Psoas muscle (tissue), 8 donors: ENCODE results near the gene CDH4. TPM values are rescaled to one million over a fixed set of nuclear protein-coding genes. Genes with fewer than 3 reads are reported as not detected.

Experiments
- ATAC-seq, 4 donors: fragments of 200-7000 bp; cut with Tn5 transposase; one replicate each; pipeline ENCODE4 v1.9.1; 2020; ENCODE audit warnings: moderate library complexity in 3 of 4, mild to moderate bottlenecking in 2 of 4
- DNase-seq, 2 donors: peaks; one replicate each; pipeline ENCODE4 v3.0.0-alpha.2; 2020
- H3K27ac ChIP-seq: fragments of 200-600 bp; one replicate; pipeline ENCODE4 v1.8.0; 2022
- H3K27me3 ChIP-seq, 3 donors: fragments of 200-600 bp in 1 of 3; one replicate each; pipeline versions ENCODE4 v1.6.1 to v1.8.0; 2013 to 2022; ENCODE audit warnings: low read length in 2 of 3, mild to moderate bottlenecking in 2 of 3, moderate library complexity in 1 of 3; ENCODE audit not compliant: insufficient read depth in 3 of 3
- H3K36me3 ChIP-seq, 2 donors: fragments of 200-600 bp in 1 of 2; one replicate each; pipeline versions ENCODE4 v1.6.1 to v1.8.0; 2013 to 2022; ENCODE audit warnings: low read depth in 1 of 2, mild to moderate bottlenecking in 1 of 2, moderate library complexity in 1 of 2; ENCODE audit not compliant: insufficient read depth in 1 of 2
- H3K4me1 ChIP-seq: fragments of 200-600 bp; one replicate; pipeline ENCODE4 v1.8.0; 2022
- H3K4me3 ChIP-seq: fragments of 200-600 bp; one replicate; pipeline ENCODE4 v1.8.0; 2022; ENCODE audit warnings: mild to moderate bottlenecking
- H3K9me3 ChIP-seq: fragments of 200-600 bp; one replicate; pipeline ENCODE4 v1.8.0; 2022
- WGBS, 3 donors: extraction: QIAGEN DNeasy Blood & Tissue Kit; methylation state at CpG; one replicate each; pipeline versions ENCODE4 v1.1.6 to v1.1.7; 2013; 5-methylcytosine and 5-hydroxymethylcytosine counted together
- intact Hi-C, 2 donors: fragments of 100-400 bp; cut with DNase I; formaldehyde crosslinking; loops; one replicate each; pipeline versions ENCODE4 v1.11.0 to v1.14.2; 2022
- polyA plus RNA-seq, 3 donors: library from polyadenylated mRNA; stranded (reverse); fragments of 200-250 nt; gene quantifications; one replicate each; pipeline ENCODE4 v1.2.3, GENCODE V29; 2013
- total RNA-seq, 4 donors: library from RNA; stranded (reverse); fragmentation: NEBNext Ultra II Directional in 2 of 4; extraction: Animal tissue kit (Norgen Biotek cat#: 25700) in 2 of 4; gene quantifications; one replicate each; pipeline versions ENCODE4 v1.2.1 to v1.2.4, GENCODE V29; 2021 to 2023
- TF ChIP-seq, protein P1 (sequence below): fragments of 200-600 bp; IDR thresholded peaks from one replicate; pipeline ENCODE4 v1.8.0; 2022; ENCODE audit warnings: antibody characterized with exemption
- donor health status: healthy with polysubstance abuse.
- donor health status: DM: no; HTN: no; CAD: no; lungs with moderate emphysema.
- donor health status: Bipolar disorder and iron deficiency.
- donor health status: healthy.
- donor health status: DM: yes; HTN: yes; CAD: no.
- donor health status: DM: no; HTN: no; CAD: no.
- donor health status: DM: no; HTN: no; CAD: no.
- donor health status: DM: yes; HTN: yes; CAD: no.

CDH4 gene
- total and polyA plus RNA-seq, 7 donors: 0.26 to 1.0 (median 0.34) TPM

DNA sequence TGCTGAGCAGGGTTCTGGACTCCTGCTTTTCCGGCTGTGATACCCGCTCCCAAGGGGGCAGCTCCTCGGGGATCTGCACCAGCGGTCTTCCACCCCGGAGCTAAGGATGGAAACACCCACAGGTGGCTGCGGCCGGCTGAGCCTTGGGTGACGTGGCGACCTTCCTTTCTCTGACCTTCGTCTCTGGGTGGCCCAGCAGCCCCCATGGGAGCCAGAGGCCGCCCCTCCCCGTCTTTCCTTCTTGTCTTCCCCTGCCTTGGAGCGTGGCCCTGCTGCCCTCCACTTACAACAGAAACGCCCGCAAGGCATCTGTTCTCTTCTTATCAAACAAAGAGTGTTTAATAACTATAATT, 407.9 kb downstream of the CDH4 start:
- intact Hi-C loops: no loop called here
- H3K36me3 ChIP-seq: no peaks in the 10 kb centered on the region
- no peak overlapping the region for H3K4me3 ChIP-seq
- ATAC-seq (no peak), DNase-seq (peak in 1 of 2 donors; percentile 21)
- peaks cover 0 to 3% (median 0%) of the 10 kb centered on the region in 3 donors for H3K27me3 ChIP-seq
- WGBS, 3 donors: 55 to 69% (median 65%) methylated on average over 15 of the region's 15 CpGs
- no peak overlapping the region for H3K27ac ChIP-seq
- TF ChIP-seq, protein P1, sequence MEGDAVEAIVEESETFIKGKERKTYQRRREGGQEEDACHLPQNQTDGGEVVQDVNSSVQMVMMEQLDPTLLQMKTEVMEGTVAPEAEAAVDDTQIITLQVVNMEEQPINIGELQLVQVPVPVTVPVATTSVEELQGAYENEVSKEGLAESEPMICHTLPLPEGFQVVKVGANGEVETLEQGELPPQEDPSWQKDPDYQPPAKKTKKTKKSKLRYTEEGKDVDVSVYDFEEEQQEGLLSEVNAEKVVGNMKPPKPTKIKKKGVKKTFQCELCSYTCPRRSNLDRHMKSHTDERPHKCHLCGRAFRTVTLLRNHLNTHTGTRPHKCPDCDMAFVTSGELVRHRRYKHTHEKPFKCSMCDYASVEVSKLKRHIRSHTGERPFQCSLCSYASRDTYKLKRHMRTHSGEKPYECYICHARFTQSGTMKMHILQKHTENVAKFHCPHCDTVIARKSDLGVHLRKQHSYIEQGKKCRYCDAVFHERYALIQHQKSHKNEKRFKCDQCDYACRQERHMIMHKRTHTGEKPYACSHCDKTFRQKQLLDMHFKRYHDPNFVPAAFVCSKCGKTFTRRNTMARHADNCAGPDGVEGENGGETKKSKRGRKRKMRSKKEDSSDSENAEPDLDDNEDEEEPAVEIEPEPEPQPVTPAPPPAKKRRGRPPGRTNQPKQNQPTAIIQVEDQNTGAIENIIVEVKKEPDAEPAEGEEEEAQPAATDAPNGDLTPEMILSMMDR: no peak
- H3K4me1 ChIP-seq: no peaks in the 10 kb centered on the region
- no peaks in the 10 kb centered on the region for H3K9me3 ChIP-seq

DNA sequence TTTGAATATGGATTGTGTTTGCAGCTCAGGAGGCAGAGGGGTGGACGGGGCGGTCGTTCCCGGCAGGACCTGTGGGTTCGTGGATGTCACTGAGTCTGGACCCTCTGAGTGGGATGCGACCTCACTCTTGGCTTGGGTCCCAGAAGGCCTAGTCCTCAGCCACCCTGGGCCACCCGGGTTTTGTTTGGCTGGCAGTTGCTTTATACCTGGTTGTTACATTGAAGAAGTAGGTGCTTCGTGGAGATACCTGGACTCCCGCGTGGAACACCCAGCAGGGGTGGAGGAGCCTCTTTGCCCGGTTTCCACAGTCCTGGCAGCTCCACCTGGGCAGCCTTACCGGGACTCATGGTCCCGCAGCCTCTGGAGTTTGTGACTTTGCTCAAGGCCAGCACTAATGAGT, 408.5 kb downstream of the CDH4 start:
- peaks cover 0 to 3% (median 0%) of the 10 kb centered on the region in 3 donors for H3K27me3 ChIP-seq
- H3K9me3 ChIP-seq: no peaks in the 10 kb centered on the region
- TF ChIP-seq, protein P1: no peak
- 77 to 87% (median 81%) methylated on average over 13 of the region's 13 CpGs for WGBS, 3 donors
- H3K4me1 ChIP-seq: no peaks in the 10 kb centered on the region
- no peak overlapping the region for H3K4me3 ChIP-seq
- ATAC-seq (no peak), DNase-seq (no peak)
- no peaks in the 10 kb centered on the region for H3K36me3 ChIP-seq
- H3K27ac ChIP-seq: no peak overlapping the region
- intact Hi-C loops: no loop called here

DNA sequence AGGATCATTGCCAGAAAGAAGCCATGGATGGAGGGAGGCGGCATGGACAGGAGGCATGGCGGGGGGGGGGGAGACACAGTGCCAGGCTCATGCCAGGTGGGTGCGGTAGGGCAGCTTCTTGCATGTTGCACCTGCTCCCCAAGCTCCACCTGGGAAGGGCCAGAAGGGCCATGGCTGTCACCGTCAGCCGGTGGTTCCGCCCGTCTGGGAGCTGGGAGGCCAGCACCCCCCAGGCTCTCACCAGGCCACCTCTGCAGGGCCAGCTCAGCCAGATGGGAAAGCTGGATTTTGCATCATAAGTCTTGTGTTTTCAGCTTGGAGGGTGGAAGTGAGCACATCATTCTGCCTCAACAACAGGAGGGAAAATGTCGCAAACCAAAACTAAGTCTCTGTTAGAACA, 409.0 kb downstream of the CDH4 start:
- DNase-seq (no peak), ATAC-seq (no peak)
- H3K4me1 ChIP-seq: no peaks in the 10 kb centered on the region
- TF ChIP-seq, protein P1: no peak
- H3K36me3 ChIP-seq: no peaks in the 10 kb centered on the region
- peaks cover 0 to 3% (median 0%) of the 10 kb centered on the region in 3 donors for H3K27me3 ChIP-seq
- 89 to 90% (median 90%) methylated on average over 7 to 8 of the region's 8 CpGs for WGBS, 3 donors
- H3K27ac ChIP-seq: no peak overlapping the region
- no peak overlapping the region for H3K4me3 ChIP-seq
- no peaks in the 10 kb centered on the region for H3K9me3 ChIP-seq
- intact Hi-C loops: no loop called here

DNA sequence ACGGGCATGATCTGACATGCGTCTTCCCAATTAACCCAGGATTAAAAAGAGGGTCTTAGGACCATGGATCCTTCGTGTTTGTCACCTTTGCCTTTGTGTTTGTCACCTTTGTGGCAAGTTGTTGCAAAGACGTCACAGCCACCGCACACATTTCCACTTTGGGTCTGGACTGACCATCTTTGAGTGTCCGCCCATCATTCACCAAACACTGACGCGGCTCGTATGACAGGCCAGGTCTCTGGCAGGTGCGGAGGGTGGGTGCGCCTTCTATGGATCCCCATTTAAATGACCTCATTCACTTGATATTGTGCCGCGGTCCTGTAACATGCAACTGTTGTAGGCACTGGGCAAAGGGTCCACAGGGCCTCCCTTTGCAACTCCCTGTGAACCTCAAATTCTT, 409.5 kb downstream of the CDH4 start:
- no peaks in the 10 kb centered on the region for H3K4me1 ChIP-seq
- no peak overlapping the region for H3K27ac ChIP-seq
- no peak overlapping the region for H3K4me3 ChIP-seq
- H3K27me3 ChIP-seq: peaks cover 0 to 3% (median 0%) of the 10 kb centered on the region in 3 donors
- DNase-seq (no peak), ATAC-seq (no peak)
- 84 to 96% (median 90%) methylated on average over 13 of the region's 13 CpGs for WGBS, 3 donors
- H3K36me3 ChIP-seq: no peaks in the 10 kb centered on the region
- H3K9me3 ChIP-seq: no peaks in the 10 kb centered on the region
- TF ChIP-seq, protein P1: no peak
- intact Hi-C loops: no loop called here

DNA sequence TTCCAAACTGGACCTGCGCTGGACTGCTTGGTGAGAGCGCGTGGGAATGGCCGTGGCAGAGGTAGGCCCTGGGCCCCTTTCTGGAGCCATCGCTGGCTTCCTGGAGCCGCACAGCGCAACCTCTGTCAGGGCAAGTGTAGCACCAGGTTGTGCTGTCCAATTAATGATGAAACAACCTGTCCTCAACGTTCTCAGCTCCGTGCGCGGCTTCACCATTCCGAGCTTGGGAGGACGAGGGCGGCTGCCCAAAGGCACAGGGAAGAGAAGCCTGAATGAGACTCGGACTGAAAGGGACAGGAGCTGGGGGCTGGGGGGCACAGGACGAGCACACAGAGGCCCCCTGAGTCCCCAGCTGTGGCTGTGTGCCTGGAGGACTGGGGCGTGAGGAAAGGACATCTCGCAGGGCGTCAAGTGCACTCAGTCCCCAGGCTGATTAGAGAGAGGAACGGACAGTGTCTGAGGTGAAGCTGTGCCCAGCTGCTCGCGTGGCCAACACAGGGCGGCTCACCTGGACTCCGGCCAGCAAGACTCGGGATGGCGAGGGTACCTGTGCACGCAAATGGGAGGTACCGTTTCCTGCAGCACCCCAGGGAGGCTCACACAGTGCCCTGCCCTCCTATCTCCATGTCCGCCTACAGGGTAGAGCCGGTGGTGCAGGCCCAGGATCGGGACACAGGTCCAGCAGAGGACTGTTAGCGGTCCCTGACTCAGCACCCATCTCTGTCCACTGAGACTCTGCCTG, 410.3 kb downstream of the CDH4 start:
- 77 to 90% (median 80%) methylated on average over 32 of the region's 32 CpGs for WGBS, 3 donors
- Histone ChIP-seq H3K4me1 (no peaks in the 10 kb centered on the region), H3K27me3 (peaks cover 0 to 3% (median 0%) of the 10 kb centered on the region in 3 donors), H3K9me3 (no peaks in the 10 kb centered on the region), H3K4me3 (no peak overlapping the region), H3K36me3 (no peaks in the 10 kb centered on the region), H3K27ac (no peak overlapping the region)
- ATAC-seq: no peak
- DNase-seq: no peak
- intact Hi-C loops: no loop called here
- TF ChIP-seq, protein P1: no peak
